Islet precursor cell (in vitro differentiated cells): ENCODE data around the gene TMEM175.

Experiments
- DNase-seq: peaks from one replicate; pipeline ENCODE4 v3.0.0-alpha.2; 2018

TMEM175 gene

GRCh38 chr4:899556-899906 lies 32.7 kb upstream of the TMEM175 start:
- no peak for DNase-seq

DNA sequence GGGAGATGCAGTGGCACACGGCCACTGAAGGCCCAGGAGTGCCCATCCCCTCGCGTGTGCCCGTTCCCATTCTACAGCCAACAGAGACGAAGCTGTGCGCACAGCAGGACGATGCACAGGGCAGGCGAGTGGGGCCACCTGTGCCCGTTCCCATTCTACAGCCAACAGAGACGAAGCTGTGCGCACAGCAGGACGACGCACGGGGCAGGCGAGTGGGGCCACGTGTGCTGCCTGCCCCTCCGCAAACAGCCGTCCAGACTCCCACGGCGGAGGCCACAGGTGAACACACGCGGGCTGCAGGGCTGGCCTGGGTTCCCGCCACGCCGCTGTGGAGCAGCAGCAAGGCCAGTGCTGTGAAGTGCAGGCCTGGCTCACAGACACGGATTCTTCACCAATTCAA lies 32.2 kb upstream of the TMEM175 start:
- DNase-seq, result no peak

- DNase-seq, result no peak
Observed at GRCh38 chr4:900721-901120, 31.5 kb upstream of the TMEM175 start.

GRCh38 chr4:901192-901910 lies 30.9 kb upstream of the TMEM175 start:
- DNase-seq, result no peak

DNA sequence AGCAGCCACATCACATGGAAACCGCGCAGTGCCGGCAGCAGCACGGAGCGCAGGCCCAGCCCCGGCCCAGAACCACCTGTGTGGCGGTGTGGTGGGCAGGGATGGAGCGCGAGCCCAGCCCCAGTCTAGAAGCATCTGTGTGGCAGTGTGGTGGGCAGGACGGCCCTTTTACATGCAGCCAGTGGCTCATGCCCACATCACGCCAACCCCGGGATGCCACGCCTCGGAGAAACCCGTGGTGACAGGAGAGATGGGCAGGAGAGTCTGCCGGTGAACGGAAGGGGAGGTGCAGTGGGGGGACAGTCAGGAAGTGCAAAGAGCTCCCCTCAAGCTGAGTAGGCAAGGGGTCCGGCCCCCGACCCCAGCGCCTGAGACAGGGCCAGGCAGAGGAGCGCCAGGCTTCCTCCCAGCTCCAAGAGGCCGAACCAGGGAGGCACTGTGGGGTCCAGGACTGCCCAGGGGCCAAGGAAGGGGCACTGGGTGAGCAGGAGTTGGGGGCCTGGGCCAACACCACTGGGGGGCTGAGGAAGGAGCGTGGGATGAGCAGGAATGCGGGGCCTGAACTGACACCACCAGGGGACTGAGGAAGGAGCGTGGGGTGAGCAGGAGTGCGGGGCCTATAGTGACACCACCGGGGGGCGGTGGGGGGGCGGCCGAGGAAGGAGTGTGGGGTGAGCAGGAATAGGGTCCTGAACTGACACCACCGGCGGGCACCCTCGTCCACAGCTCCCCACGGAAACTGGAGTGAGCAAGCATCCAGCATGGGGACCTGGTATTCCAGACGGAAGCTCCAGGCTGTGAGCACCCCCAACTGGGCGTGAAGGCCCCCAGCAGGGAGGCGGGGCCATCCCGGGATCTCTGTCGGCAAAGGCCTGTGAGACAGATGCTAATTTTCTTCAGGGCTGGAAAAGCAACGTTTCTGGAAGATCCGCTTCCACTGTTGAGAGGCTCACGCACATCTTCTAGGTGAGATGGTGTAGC lies 28.9 kb upstream of the TMEM175 start:
- no peak for DNase-seq

GRCh38 chr4:905485-906338 lies 26.5 kb upstream of the TMEM175 start:
- DNase-seq, result no peak

GRCh38 chr4:906339-907102 lies 25.7 kb upstream of the TMEM175 start:
- no peak for DNase-seq

DNA sequence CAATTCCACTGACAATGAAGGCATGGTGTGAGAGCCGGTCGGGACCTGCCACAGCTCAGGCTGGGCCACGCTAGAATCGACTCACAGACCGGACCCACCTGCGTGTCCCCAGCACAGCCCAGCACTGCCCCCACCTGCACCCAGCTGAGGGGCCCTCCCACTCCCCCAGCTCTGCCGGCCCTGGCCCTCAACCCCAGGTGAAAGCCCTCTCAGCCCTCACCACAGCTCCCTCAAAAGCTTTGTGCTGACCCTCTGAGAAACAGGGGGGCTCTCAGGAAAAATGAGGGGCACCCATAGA lies 25.2 kb upstream of the TMEM175 start:
- DNase-seq, result no peak

DNA sequence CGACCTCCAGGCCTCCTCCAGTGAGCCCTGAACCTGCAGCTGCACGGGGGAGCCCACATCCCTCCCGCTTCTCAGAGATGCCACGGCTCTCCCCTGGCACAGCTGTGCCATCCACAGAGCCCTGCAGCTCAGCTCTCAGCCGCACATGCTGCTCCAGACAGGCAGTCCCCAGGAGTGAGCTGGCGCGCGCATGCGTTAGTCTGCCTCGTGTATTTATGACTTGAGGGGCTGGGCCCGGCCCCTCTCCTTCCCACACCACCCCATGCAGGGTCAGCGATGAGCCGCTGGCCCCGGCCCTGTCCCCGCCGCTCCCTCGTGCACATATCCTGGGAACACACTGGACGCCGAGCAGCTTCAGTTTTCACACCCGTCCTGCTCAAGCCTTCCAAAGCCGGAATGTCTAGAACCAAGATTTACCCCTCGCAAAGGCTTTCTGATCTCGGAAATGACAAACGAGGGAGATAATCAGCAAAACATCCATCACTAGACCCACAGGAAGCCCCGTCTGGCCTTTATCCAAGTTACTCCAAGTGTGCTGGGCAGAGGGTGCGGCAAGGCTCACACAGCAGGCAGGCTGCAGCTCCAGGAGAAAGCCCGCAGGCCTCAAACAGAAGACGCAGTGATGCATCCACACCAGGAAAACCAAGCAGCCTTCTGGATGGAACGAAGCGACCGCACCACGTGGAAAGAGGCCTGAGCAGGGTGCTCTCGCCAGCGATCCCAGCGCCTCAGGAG lies 24.4 kb upstream of the TMEM175 start:
- no peak for DNase-seq

- no peak for DNase-seq
Observed at GRCh38 chr4:909131-909571, 23.1 kb upstream of the TMEM175 start.

DNA sequence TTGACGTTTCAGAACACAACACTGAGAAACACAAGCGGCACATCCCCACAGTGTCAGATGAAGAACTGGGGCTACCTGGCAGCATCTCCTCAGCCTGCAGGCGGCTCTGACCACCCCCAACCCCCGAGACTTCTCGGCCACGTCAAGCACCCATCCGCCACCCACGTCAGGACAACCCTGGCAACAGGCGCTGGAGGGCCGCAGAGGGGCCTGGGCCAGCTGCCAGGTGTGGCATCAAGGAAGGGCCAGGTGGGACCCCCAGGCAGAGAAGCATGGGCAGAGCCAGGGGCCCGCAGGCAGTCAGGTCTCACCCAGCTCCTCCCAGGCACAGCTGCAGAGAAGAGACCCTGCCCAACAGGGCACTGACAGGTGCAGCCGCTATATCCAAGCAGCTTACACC lies 22.4 kb upstream of the TMEM175 start:
- DNase-seq, result no peak

- no peak for DNase-seq
Observed at GRCh38 chr4:910366-911091, 21.7 kb upstream of the TMEM175 start.

DNA sequence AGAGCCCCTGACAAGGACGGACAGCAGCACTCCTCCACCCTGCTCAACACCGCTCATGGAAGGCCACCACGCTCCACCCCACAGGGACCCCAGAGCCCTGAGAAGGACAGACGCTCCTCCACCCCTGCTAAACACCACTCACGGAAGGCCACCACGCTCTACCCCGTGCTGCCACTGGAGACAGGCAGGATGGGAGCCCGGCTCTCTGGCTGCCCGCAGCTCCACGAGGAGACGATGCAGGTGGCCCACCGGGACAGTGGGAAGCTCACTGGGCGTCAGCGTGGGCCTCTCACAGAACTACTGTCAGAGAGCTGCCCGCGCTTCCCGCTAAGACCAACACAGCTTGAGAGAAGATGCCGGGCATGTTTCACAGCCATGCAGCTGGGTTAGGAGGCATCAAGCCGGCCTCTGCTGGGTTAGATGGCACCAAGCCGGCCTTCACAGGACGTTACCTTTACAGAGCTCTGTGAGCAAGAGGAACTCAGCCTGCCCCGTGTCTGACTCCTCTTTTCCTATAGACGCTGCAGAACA lies 21.0 kb upstream of the TMEM175 start:
- no peak for DNase-seq

DNA sequence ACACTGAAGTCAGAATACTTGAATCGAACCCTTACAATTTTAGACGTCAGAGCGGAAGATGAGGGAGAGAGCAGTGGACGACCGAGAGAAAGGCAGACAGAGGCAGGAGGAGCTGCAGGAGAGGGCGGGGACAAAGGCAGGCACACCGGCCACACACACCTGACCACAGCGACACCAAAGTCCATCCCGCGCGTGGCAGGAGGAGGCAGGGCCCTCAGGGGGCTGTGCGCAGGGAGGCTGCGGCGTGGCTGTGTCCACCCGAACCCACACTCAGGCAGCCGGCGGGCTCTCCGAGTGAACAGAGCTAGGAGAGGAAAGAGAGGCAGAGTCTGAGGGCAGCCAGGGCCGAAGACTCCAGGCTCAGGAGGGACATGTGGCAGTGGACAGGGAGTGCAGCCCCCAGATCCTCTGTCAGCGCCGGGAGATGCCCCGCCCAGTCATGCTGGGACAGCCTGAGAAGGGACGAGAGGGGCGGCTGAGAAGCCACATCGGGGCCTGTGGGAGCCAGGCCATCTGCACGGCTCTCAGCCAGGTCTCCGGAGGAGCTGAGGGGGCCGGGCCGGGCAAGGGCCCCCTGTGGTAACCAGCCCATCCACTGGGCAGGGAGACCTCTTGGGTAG lies 20.3 kb upstream of the TMEM175 start:
- DNase-seq, result no peak

- no peak for DNase-seq
Observed at GRCh38 chr4:912548-913279, 19.5 kb upstream of the TMEM175 start.

DNA sequence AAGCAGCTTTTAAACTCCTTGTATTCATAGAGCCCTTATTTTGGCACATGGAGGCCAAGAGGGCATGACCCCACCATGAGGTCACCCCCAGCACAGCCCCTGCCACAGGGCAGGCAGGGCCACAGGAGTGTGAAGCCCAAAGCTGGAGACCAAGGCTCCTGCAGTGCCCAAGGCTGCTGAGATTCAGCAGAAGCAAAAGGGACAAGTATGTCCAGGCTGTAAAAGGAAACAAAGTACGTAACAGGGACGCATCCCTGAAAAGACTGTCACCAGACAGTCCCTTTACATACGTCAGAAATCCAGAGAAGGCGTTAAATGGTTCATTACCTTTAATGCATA lies 19.0 kb upstream of the TMEM175 start:
- no peak for DNase-seq

GRCh38 chr4:914531-914930 lies 17.7 kb upstream of the TMEM175 start:
- no peak for DNase-seq

DNA sequence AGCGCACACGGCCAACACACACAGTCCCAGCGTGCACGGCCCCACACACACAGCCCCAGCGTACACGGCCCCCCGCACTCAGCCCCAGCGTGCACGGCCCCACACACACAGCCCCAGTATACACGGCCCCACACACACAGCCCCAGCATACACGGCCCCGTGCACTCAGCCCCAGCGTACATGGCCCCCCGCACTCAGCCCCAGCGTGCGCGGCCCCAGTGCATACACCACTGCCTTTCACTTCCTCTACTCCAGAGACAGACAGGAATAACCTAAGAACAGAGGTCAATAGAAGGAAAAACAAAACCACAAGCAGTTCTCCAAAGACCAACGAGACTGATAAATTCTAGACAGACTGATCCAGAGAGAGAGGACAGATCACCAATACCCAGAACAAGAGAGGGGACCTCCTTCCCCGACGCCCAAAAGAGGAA lies 17.2 kb upstream of the TMEM175 start:
- DNase-seq, result no peak

GRCh38 chr4:915595-915994 lies 16.7 kb upstream of the TMEM175 start:
- no peak for DNase-seq

DNA sequence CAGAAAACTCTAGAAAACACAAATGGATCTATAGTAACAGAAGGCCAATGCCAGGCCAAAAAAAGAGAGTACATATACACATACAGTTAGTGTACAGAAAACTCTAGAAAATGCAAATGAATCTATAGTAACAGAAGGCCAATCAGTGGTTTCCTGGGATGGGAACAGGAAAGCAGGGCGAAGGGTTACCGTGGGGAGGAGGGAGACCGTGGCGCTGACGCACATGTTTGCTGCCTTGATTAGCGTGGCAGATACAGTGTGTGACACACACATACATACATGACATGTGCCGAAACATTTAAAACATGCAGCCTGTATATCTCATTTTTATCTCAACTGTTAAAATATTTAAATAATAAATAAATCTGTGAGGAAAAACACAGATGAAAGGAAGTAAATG lies 14.8 kb upstream of the TMEM175 start:
- DNase-seq, result no peak
